ENCODE data around the gene MAP7. TPM values are rescaled to one million over a fixed set of nuclear protein-coding genes. Genes with fewer than 3 reads are reported as not detected.
A peak's percentile ranks its signal among the peaks of the same experiment; 100 is the strongest.
"Not testable (repeated sequence)": the region's sequence is repeated elsewhere in the genome, so short reads cannot be mapped to it uniquely, and the experiment has no call there.

MAP7 gene
- polyA plus RNA-seq, 2 of the 4 experiments (the other 2 are of a cell fraction) = 60.6 to 64.5 TPM

GRCh38 chr6:136486357-136486756 is 63.9 kb downstream of the MAP7 start:
- no peak for TF ChIP-seq NPAS2 (CRISPR knock-in tag; IDR thresholded peaks at IDR 0.05; ENCODE audit: borderline replicate concordance)
- no peak for TF ChIP-seq BHLHE40 (IDR thresholded peaks at IDR 0.05; ENCODE audit: low read depth, low read length)
- TF ChIP-seq EHMT2 (IDR thresholded peaks at IDR 0.05; ENCODE audit: low read depth) = no peak
- TF ChIP-seq HOXA7 (CRISPR knock-in tag; IDR thresholded peaks at IDR 0.05) = no peak
- TF ChIP-seq CHD2 (IDR thresholded peaks at IDR 0.05; ENCODE audit: low read length, partially characterized antibody) = no peak
- no peak for TF ChIP-seq MYC (IDR thresholded peaks at IDR 0.05; ENCODE audit: borderline replicate concordance, low read length)
- TF ChIP-seq CHD4 (IDR thresholded peaks at IDR 0.05; ENCODE audit: borderline replicate concordance) = no peak
- no peak for TF ChIP-seq RFX5 (IDR thresholded peaks at IDR 0.05)
- TF ChIP-seq FOSL2 (IDR thresholded peaks at IDR 0.05) = no peak
- no peak for TF ChIP-seq FOSL2 (CRISPR knock-in tag; IDR thresholded peaks at IDR 0.05)
- no peak for TF ChIP-seq MAFK (IDR thresholded peaks at IDR 0.05; ENCODE audit: partially characterized antibody)
- TF ChIP-seq RARB (CRISPR knock-in tag; IDR thresholded peaks at IDR 0.05) = no peak
- TF ChIP-seq JUNB (IDR thresholded peaks at IDR 0.05) = no peak
- no peak for TF ChIP-seq GATA3 (IDR thresholded peaks at IDR 0.05; ENCODE audit: borderline replicate concordance)
- TF ChIP-seq RCOR1 (IDR thresholded peaks at IDR 0.05; ENCODE audit: low read depth, low read length) = no peak
- no peak for TF ChIP-seq JUN (IDR thresholded peaks at IDR 0.05)
- TF ChIP-seq CTCF (IDR thresholded peaks at IDR 0.05) = no peak
- TF ChIP-seq CBX8 (IDR thresholded peaks at IDR 0.05) = no peak
- FAIRE-seq = no peak
- Histone ChIP-seq H3K9me3 (no peaks in the 10 kb centered on the region), H3K4me2 (0 out of 3 replicates have a peak overlapping the region, but pooled peaks have one; percentile 22), H3K4me1 (peaks cover 71% of the 10 kb centered on the region), H3K4me3 (no peak overlapping the region), H3K27ac (peak overlapping the region; percentile 48 to 78)
- peak in 1 of 2 experiments; percentile 41; a peak in 1 of 6 replicates for ATAC-seq
- ChIA-PET POLR2A (no interaction called here), CTCF (no interaction called here)
- 83% methylated on average over 1 of the region's 1 CpG for WGBS (ENCODE audit: missing lambda C conversion rate)
- no peak for DNase-seq (ENCODE audit: low read depth in 1 of 2, low spot score in 1 of 2)

DNA sequence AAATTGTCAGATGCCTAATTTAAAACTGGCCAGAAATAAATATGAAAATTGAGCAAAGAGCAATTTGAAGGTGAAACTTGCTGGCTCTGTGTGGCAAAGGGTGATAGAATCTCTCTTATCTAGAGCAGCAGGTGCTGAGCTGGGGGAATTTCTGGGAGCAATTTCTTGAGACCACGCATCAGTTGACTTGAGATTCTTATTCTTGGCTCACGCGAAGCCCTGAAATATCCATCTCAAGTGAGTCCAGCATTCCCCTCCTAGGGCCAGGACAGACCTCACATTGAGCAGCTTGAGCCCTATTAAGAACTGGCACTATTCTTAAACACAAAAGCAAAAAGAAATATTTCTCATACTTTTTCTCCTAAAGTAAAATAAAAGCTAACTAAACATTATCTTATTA is 66.3 kb downstream of the MAP7 start:
- CTCF ChIA-PET = no interaction called here
- H3K4me3 ChIP-seq = no peak overlapping the region
- peaks cover 49% of the 10 kb centered on the region for H3K4me1 ChIP-seq
- peak overlapping the region; percentile 35 to 69; a peak in 4 of 6 replicates for H3K27ac ChIP-seq
- FAIRE-seq = no peak
- no peak for DNase-seq (ENCODE audit: low read depth in 1 of 2, low spot score in 1 of 2)
- ATAC-seq = no peak
- no peaks in the 10 kb centered on the region for H3K9me3 ChIP-seq
- WGBS (ENCODE audit: missing lambda C conversion rate) = 83% methylated on average over 3 of the region's 3 CpGs
- POLR2A ChIA-PET = no interaction called here
- TF ChIP-seq, protein P1, sequence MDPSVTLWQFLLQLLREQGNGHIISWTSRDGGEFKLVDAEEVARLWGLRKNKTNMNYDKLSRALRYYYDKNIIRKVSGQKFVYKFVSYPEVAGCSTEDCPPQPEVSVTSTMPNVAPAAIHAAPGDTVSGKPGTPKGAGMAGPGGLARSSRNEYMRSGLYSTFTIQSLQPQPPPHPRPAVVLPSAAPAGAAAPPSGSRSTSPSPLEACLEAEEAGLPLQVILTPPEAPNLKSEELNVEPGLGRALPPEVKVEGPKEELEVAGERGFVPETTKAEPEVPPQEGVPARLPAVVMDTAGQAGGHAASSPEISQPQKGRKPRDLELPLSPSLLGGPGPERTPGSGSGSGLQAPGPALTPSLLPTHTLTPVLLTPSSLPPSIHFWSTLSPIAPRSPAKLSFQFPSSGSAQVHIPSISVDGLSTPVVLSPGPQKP (IDR thresholded peaks at IDR 0.05; ENCODE audit: low read depth, low read length) = no peak
- no peak for TF ChIP-seq FOXS1 (CRISPR knock-in tag; IDR thresholded peaks at IDR 0.05)
- TF ChIP-seq, protein P2, sequence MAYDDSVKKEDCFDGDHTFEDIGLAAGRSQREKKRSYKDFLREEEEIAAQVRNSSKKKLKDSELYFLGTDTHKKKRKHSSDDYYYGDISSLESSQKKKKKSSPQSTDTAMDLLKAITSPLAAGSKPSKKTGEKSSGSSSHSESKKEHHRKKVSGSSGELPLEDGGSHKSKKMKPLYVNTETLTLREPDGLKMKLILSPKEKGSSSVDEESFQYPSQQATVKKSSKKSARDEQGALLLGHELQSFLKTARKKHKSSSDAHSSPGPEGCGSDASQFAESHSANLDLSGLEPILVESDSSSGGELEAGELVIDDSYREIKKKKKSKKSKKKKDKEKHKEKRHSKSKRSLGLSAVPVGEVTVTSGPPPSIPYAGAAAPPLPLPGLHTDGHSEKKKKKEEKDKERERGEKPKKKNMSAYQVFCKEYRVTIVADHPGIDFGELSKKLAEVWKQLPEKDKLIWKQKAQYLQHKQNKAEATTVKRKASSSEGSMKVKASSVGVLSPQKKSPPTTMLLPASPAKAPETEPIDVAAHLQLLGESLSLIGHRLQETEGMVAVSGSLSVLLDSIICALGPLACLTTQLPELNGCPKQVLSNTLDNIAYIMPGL (CRISPR knock-in tag; IDR thresholded peaks at IDR 0.05; ENCODE audit: borderline replicate concordance) = no peak
- H3K4me2 ChIP-seq = peak overlapping the region; percentile 31; the same call in 1 of the 3 replicates

- H3K4me3 ChIP-seq; POLR2A ChIA-PET; H3K27ac ChIP-seq; CTCF ChIA-PET; ATAC-seq; FAIRE-seq; H3K9me3 ChIP-seq; H3K4me2 ChIP-seq; DNase-seq (ENCODE audit: low read depth in 1 of 2, low spot score in 1 of 2): not testable (repeated sequence)
- 85% methylated on average over 2 of the region's 2 CpGs for WGBS (ENCODE audit: missing lambda C conversion rate)
- H3K4me1 ChIP-seq = peaks cover 41% of the 10 kb centered on the region
These were observed 67.2 kb downstream of the MAP7 start for GRCh38 chr6:136483005-136483404.
